ENCODE data around the gene ZMYM2.

GRCh38 chr13:20045950-20046548 lies 87.5 kb downstream of the ZMYM2 start:
- TF ChIP-seq POLR2AphosphoS5 (IDR thresholded peaks at IDR 0.05; ENCODE audit: low read depth, low read length) (no peak), POLR2A (IDR thresholded peaks at IDR 0.05; ENCODE audit: low read depth, low read length) (no peak), POU2F2 (IDR thresholded peaks at IDR 0.05; ENCODE audit: low read depth, low read length) (no peak), SPI1 (IDR thresholded peaks at IDR 0.05; ENCODE audit: low read depth, low read length) (no peak)

All from GM12891 (cell line).